OCI-LY3 (cell line): ENCODE measurements around the gene DCST1.
A peak's percentile ranks its signal among the peaks of the same experiment; 100 is the strongest.

Experiments
- H2AFZ ChIP-seq: fragments of 200-600, 300-600 bp; shearing (Covaris generic); 2 replicates; pipeline ENCODE4 v1.6.0; 2014; ENCODE audit warnings: antibody characterized with exemption, low read depth, low read length
- H3K27ac ChIP-seq: fragments of 200-600, 300-600 bp; sonication (generic); 2 replicates; pipeline ENCODE4 v1.5.1; 2014; ENCODE audit warnings: mild to moderate bottlenecking, low read length, moderate library complexity, mixed read lengths
- H3K27me3 ChIP-seq: fragments of 200-600, 300-600 bp; sonication (generic); 2 replicates; pipeline ENCODE4 v1.6.1; 2014; ENCODE audit warnings: low read depth, low read length, mixed read lengths
- H3K36me3 ChIP-seq: fragments of 200-600, 300-600 bp; sonication (generic); replicated peaks from 2 replicates; pipeline ENCODE3; 2014; ENCODE audit warnings: low read depth, low read length, mixed read lengths
- H3K4me1 ChIP-seq: fragments of 300-600, 200-600 bp; sonication (generic); 2 replicates; pipeline ENCODE4 v1.6.1; 2014; ENCODE audit warnings: low read length, mixed read lengths
- H3K4me2 ChIP-seq: fragments of 200-600, 300-600 bp; sonication (generic); 2 replicates; pipeline ENCODE4 v1.6.1; 2014; ENCODE audit warnings: low read length, mixed read lengths
- H3K4me3 ChIP-seq: fragments of 300-600, 200-600 bp; sonication (generic); 2 replicates; pipeline ENCODE4 v1.5.1; 2014; ENCODE audit warnings: antibody characterized with exemption, mild to moderate bottlenecking, low read length, moderate library complexity
- H3K79me2 ChIP-seq: fragments of 300-600, 200-600 bp; shearing (Covaris generic); 2 replicates; pipeline ENCODE4 v1.6.1; 2014; ENCODE audit warnings: mild to moderate bottlenecking, low read length, mixed read lengths
- H3K9ac ChIP-seq: fragments of 300-600, 200-600 bp; shearing (Covaris generic); 2 replicates; pipeline ENCODE4 v1.6.0; 2014; ENCODE audit warnings: mild to moderate bottlenecking, low read length, moderate library complexity
- H3K9me3 ChIP-seq: fragments of 200-600, 300-600 bp; shearing (Covaris generic); 2 replicates; pipeline ENCODE4 v1.6.1; 2014; ENCODE audit warnings: low read length, mixed read lengths; ENCODE audit not compliant: insufficient read depth
- H4K20me1 ChIP-seq: fragments of 200-600, 300-600 bp; sonication (generic); 2 replicates; pipeline ENCODE4 v1.6.1; 2016; ENCODE audit warnings: low read length, mixed read lengths; ENCODE audit not compliant: insufficient read depth
- EZH2phosphoT487 ChIP-seq: fragments of 200-600 bp; shearing (Covaris generic); IDR thresholded peaks from 2 replicates; pipeline ENCODE4 v1.6.1; 2018; ENCODE audit warnings: antibody characterized with exemption, mixed run types, low read depth
- TF ChIP-seq, protein P1 (sequence below): fragments of 200-600, 300-600 bp; sonication (generic); IDR thresholded peaks from 2 replicates; pipeline ENCODE4 v1.5.1; 2014; ENCODE audit warnings: antibody characterized with exemption, low read length, low read depth

DCST1 gene

DNA sequence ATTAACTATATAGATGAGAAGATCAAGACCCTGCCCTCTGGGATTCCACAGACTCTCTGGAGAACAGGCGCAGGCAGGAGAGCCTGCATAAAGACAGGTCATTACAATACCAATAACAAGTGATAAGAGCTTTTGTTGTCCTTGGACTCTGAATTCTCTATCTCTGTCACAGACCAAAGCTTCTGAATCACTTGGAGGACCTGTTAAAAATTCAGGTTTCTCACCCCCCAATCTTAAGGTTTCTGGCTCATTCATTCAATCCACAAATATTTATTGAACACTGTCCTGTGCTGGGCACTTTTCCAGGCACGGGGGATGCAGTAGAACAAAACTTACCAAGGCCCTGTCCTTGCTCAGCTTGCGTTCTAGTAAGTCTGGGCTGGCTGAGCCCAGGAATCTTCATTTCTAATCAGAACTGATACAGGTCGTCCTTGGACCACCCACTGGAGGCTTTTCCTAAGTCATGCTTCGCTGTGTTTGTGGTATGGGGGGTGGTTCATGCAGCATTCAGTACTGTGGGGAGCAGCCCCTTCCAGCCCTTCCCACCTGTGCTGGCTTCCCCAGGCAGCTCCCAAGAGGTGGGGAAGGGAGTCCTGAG is 31.3 kb downstream of the DCST1 start:
- no peak overlapping the region for H3K27ac ChIP-seq
- no peaks in the 10 kb centered on the region for H3K27me3 ChIP-seq
- peak overlapping the region; percentile 91 for H3K4me2 ChIP-seq
- H3K9me3 ChIP-seq = no peaks in the 10 kb centered on the region
- H4K20me1 ChIP-seq = peaks cover 10% of the 10 kb centered on the region; the same call in 1 of the 2 replicates
- peaks cover 26% of the 10 kb centered on the region for H3K4me1 ChIP-seq
- peak overlapping the region; percentile 85; the same call in 1 of the 2 replicates for H3K9ac ChIP-seq
- peaks cover 28% of the 10 kb centered on the region for H3K36me3 ChIP-seq
- H3K79me2 ChIP-seq = peaks cover 13% of the 10 kb centered on the region
- TF ChIP-seq, protein P1, sequence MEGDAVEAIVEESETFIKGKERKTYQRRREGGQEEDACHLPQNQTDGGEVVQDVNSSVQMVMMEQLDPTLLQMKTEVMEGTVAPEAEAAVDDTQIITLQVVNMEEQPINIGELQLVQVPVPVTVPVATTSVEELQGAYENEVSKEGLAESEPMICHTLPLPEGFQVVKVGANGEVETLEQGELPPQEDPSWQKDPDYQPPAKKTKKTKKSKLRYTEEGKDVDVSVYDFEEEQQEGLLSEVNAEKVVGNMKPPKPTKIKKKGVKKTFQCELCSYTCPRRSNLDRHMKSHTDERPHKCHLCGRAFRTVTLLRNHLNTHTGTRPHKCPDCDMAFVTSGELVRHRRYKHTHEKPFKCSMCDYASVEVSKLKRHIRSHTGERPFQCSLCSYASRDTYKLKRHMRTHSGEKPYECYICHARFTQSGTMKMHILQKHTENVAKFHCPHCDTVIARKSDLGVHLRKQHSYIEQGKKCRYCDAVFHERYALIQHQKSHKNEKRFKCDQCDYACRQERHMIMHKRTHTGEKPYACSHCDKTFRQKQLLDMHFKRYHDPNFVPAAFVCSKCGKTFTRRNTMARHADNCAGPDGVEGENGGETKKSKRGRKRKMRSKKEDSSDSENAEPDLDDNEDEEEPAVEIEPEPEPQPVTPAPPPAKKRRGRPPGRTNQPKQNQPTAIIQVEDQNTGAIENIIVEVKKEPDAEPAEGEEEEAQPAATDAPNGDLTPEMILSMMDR = no peak
- TF ChIP-seq EZH2phosphoT487 = no peak
- H3K4me3 ChIP-seq = peak overlapping the region; percentile 83
- no peak overlapping the region for H2AFZ ChIP-seq

DNA sequence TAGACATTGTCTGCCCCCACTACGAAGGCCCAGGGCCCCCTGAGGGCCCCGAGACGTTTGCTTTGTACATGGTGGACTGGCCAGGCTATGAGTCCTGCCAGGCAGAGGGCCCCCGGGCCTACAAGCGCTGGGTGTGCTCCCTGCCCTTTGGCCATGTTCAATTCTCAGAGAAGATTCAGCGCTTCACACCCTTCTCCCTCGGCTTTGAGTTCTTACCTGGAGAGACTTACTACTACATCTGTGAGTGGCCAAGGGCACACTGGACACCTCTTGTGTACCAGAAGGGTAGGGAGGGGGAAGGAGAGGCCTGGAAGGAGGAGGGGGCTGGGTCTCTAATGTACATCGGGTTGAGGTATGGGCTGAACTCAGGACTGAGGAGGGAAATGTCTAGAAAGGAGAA is 33.2 kb downstream of the DCST1 start:
- Histone ChIP-seq H3K4me3 (no peak overlapping the region), H3K9ac (no peak overlapping the region), H2AFZ (no peak overlapping the region), H3K4me2 (no peak overlapping the region), H3K36me3 (peaks cover 33% of the 10 kb centered on the region), H4K20me1 (peaks cover 10% of the 10 kb centered on the region; the same call in 1 of the 2 replicates), H3K79me2 (peaks cover 13% of the 10 kb centered on the region), H3K9me3 (no peaks in the 10 kb centered on the region), H3K4me1 (peaks cover 30% of the 10 kb centered on the region), H3K27me3 (no peaks in the 10 kb centered on the region), H3K27ac (no peak overlapping the region)
- no peak for TF ChIP-seq EZH2phosphoT487
- TF ChIP-seq, protein P1 = no peak

DNA sequence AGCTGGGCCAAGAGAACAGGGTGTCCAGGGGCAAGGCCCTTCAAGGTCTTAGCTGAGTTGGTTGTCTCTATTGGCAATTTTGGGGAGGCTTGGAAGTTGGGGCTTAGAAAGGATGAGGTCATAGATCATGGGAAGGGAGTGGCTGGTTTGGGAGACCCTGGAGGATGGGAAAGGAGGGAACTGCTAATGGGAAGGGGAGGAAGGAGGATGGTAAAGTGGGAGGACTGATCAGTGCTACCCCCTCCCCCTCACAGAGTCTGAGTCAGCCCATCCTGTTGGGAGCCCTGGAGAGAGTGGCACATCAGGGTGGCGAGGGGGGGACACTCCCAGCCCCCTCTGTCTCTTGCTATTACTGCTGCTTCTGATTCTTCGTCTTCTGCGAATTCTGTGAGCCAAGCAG is 35.0 kb downstream of the DCST1 start:
- Histone ChIP-seq H3K9me3 (no peaks in the 10 kb centered on the region), H3K4me3 (no peak overlapping the region), H3K36me3 (peaks cover 33% of the 10 kb centered on the region), H4K20me1 (peaks cover 10% of the 10 kb centered on the region; the same call in 1 of the 2 replicates), H3K4me1 (peaks cover 14% of the 10 kb centered on the region), H3K9ac (no peak overlapping the region), H3K4me2 (no peak overlapping the region), H3K27ac (no peak overlapping the region), H3K79me2 (peaks cover 13% of the 10 kb centered on the region), H3K27me3 (no peaks in the 10 kb centered on the region), H2AFZ (no peak overlapping the region)
- TF ChIP-seq EZH2phosphoT487 = no peak
- TF ChIP-seq, protein P1 = no peak

DNA sequence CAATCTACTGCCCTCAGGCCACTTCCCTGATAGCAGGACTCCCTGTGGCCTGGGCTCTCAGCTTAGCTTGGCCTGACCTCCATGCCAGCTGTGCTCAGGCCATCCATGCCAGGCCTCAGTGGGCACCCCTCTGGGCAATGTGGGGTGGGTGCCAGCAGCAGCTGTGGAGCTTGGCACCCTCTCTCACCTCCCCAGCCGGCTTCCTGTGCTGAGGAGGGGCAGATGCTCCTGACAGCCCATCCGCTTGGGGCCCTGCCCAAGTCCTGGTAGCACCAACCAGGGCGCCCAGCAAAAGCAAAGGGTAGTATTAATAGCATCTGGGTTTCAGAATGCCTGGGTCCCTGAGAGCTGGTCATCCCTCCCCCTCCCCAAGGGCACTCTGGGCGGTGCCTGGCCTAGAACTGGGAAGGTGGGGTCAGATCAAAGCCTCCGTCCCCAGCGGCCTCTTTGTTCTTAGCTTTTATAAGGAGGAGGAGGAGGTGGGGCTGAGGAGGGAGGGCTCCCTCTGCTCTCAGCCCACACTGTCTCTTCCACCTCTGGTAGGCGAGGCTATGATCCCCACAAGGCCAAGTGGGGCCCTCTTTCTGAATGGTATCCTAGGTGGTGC is 36.0 kb downstream of the DCST1 start:
- H3K4me3 ChIP-seq = no peak overlapping the region
- H4K20me1 ChIP-seq = peaks cover 6% of the 10 kb centered on the region; the same call in 1 of the 2 replicates
- H3K9ac ChIP-seq = no peak overlapping the region
- peaks cover 33% of the 10 kb centered on the region for H3K36me3 ChIP-seq
- no peak overlapping the region for H3K4me2 ChIP-seq
- H3K79me2 ChIP-seq = peaks cover 6% of the 10 kb centered on the region
- TF ChIP-seq, protein P1 = no peak
- peaks cover 10% of the 10 kb centered on the region for H3K4me1 ChIP-seq
- no peaks in the 10 kb centered on the region for H3K27me3 ChIP-seq
- no peak overlapping the region for H3K27ac ChIP-seq
- H2AFZ ChIP-seq = no peak overlapping the region
- no peaks in the 10 kb centered on the region for H3K9me3 ChIP-seq
